K562 (cell line): Measurements from ENCODE around the gene ADPRHL1. TPM values are rescaled to one million over a fixed set of nuclear protein-coding genes. Genes with fewer than 3 reads are reported as not detected.

Source experiments
- ATF4 ChIP-seq: fragments of 450-650 bp; formaldehyde crosslinking; IDR thresholded peaks from 2 replicates; pipeline ENCODE4 v1.4.0; 2022; ENCODE audit warnings: mild to moderate bottlenecking, moderate library complexity
- CTCFL ChIP-seq: IDR thresholded peaks from 2 replicates; pipeline ENCODE4 v1.6.1; 2011; ENCODE audit warnings: borderline replicate concordance, low read depth, mild to moderate bottlenecking, moderate library complexity, low read length; ENCODE audit not compliant: insufficient read depth, poor library complexity, severe bottlenecking
- DNMT1 ChIP-seq: fragments of 450-650 bp; IDR thresholded peaks from 2 replicates; pipeline ENCODE4 v1.6.1; 2016; ENCODE audit warnings: antibody characterized with exemption, mild to moderate bottlenecking
- KAT7 ChIP-seq: sonication (generic); formaldehyde crosslinking; IDR thresholded peaks from 2 replicates; pipeline ENCODE4 v1.8.0; 2022; ENCODE audit warnings: missing genetic modification reagents, mild to moderate bottlenecking, borderline replicate concordance
- MCM7 ChIP-seq, 2 experiments: fragments of 450-650 bp; IDR thresholded peaks; 2 replicates each; pipeline ENCODE4 v1.6.1; 2016 to 2018
- MXI1 ChIP-seq: IDR thresholded peaks from 2 replicates; pipeline ENCODE4 v1.6.1; 2011; ENCODE audit warnings: low read depth, mild to moderate bottlenecking, improper control_type of control experiment, low read length
- NCOR1 ChIP-seq: fragments of 450-650 bp; IDR thresholded peaks from 2 replicates; pipeline ENCODE4 v1.6.1; 2016; ENCODE audit warnings: mild to moderate bottlenecking, moderate library complexity
- RBM39 ChIP-seq: fragments of 200-400 bp; formaldehyde crosslinking; optimal IDR thresholded peaks from 2 replicates; pipeline ENCODE3; 2018; ENCODE audit warnings: low read depth, low read length
- RUNX1 ChIP-seq: sonication (generic); IDR thresholded peaks from 2 replicates; pipeline ENCODE4 v1.6.1; 2016; ENCODE audit warnings: antibody characterized with exemption, low read depth
- SMARCC2 ChIP-seq: fragments of 450-650 bp; IDR thresholded peaks from 2 replicates; pipeline ENCODE4 v1.6.1; 2017; ENCODE audit warnings: antibody characterized with exemption, moderate library complexity, mild to moderate bottlenecking, low read depth
- STAT5A ChIP-seq: IDR thresholded peaks from 2 replicates; pipeline ENCODE4 v1.6.1; 2012; ENCODE audit warnings: low read length, inconsistent platforms, borderline replicate concordance
- TOE1 ChIP-seq, 2 experiments: fragments of 450-650 bp in 1 of 2; sonication (generic) in 1 of 2; formaldehyde crosslinking in 1 of 2; IDR thresholded peaks; 2 replicates each; pipeline versions ENCODE4 v1.7.1 to v1.8.0; 2016 to 2022; ENCODE audit warnings: borderline replicate concordance in 2 of 2, mild to moderate bottlenecking in 2 of 2, antibody characterized with exemption in 1 of 2, inconsistent platforms in 1 of 2, low read depth in 1 of 2, missing genetic modification reagents in 1 of 2, moderate library complexity in 1 of 2
- ZBTB43 ChIP-seq: sonication (generic); formaldehyde crosslinking; IDR thresholded peaks from 2 replicates; pipeline ENCODE4 v1.8.0; 2023; ENCODE audit warnings: mild to moderate bottlenecking, missing genetic modification reagents
- ZNF232 ChIP-seq: sonication (generic); formaldehyde crosslinking; IDR thresholded peaks from 2 replicates; pipeline ENCODE4 v1.8.0; 2022; ENCODE audit warnings: mild to moderate bottlenecking, missing genetic modification reagents
- ZNF277 ChIP-seq: fragments of 250-450 bp; sonication (Bioruptor Pico); IDR thresholded peaks from 2 replicates; pipeline ENCODE4 v1.8.0; 2022; ENCODE audit warnings: inconsistent platforms, mild to moderate bottlenecking, moderate library complexity, borderline replicate concordance
- ZNF592 ChIP-seq: fragments of 450-650 bp; IDR thresholded peaks from 2 replicates; pipeline ENCODE4 v1.6.1; 2017; ENCODE audit warnings: antibody characterized with exemption, mild to moderate bottlenecking
- polyA plus RNA-seq, 8 experiments: library from polyadenylated mRNA; depleted of rRNA in 4 of 8; stranded (reverse) in 5 of 8; unstranded in 3 of 8; fragments of >200 nt; fragmentation: Nextera tagmentation in 2 of 8; fragmentation: Illumina TruSeq in 1 of 8; extraction: Ambion mirVana in 2 of 8; extraction: Trizol in 1 of 8; gene quantifications; 2 replicates each; pipeline versions ENCODE4 v1.2.1 to v1.2.3, GENCODE V29; 2011 to 2014; ENCODE audit warnings: inconsistent platforms in 1 of 8, missing spikeins in 1 of 8
- total RNA-seq, 7 experiments: library from RNA; depleted of rRNA in 6 of 7; stranded (reverse); fragments of >200 nt in 6 of 7; fragmentation: Illumina TruSeq in 2 of 7; extraction: Trizol in 2 of 7; gene quantifications; 2 replicates each; pipeline versions ENCODE4 v1.2.1 to v1.2.3, GENCODE V29; 2011 to 2021; ENCODE audit warnings: low replicate concordance in 1 of 7

ADPRHL1 gene
- total and polyA plus RNA-seq, 9 of the 15 experiments (the other 6 are each of a cell fraction or from before 2014, with no cell fraction given) = 0.06 to 0.76 (median 0.37) TPM; not detected in 1

- TF ChIP-seq CTCFL (no peak), MXI1 (no peak), ATF4 (CRISPR knock-in tag) (no peak), SMARCC2 (no peak), NCOR1 (no peak), ZBTB43 (CRISPR knock-in tag) (no peak), ZNF277 (CRISPR knock-in tag) (no peak), ZNF232 (no peak), ZNF592 (peak; percentile 74), RBM39 (no peak), STAT5A (no peak), KAT7 (CRISPR knock-in tag) (no peak; the same call in 1 of the 2 replicates), MCM7 (IDR thresholded peaks at IDR 0.05) (no peak), TOE1 (IDR thresholded peaks at IDR 0.05; ENCODE audit: borderline replicate concordance) (no peak; the same call in 1 of the 2 replicates), TOE1 (CRISPR knock-in tag; IDR thresholded peaks at IDR 0.05; ENCODE audit: borderline replicate concordance, low read depth) (no peak), DNMT1 (no peak), RUNX1 (no peak)
These were observed 37.5 kb upstream of the ADPRHL1 start, which contains the start of gene DCUN1D2 (continued) for GRCh38 chr13:113490496-113491417.
